ENCODE measurements around the gene PLXNA1.

DNA sequence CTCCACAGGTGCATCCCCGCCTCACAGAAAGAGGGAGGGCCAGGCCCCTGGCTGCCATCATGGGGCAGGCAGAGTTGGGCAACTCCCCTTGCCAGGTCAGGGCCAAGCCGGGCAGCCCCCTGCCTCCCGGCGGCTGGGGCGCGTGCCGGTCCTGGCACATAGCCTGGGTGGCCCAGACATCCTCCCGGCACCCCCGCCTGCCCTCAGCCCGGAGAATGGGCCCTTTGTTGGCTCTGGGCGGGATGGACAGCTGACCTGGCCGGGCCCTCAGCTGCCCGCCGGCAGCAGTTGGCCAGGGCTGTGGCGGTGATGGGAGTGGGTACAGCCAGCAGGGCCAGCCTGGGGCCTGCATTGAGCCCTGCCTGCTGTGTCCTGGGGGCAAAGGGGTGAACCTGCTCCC, 16.5 kb downstream of the PLXNA1 start:
- TF ChIP-seq, protein P1, sequence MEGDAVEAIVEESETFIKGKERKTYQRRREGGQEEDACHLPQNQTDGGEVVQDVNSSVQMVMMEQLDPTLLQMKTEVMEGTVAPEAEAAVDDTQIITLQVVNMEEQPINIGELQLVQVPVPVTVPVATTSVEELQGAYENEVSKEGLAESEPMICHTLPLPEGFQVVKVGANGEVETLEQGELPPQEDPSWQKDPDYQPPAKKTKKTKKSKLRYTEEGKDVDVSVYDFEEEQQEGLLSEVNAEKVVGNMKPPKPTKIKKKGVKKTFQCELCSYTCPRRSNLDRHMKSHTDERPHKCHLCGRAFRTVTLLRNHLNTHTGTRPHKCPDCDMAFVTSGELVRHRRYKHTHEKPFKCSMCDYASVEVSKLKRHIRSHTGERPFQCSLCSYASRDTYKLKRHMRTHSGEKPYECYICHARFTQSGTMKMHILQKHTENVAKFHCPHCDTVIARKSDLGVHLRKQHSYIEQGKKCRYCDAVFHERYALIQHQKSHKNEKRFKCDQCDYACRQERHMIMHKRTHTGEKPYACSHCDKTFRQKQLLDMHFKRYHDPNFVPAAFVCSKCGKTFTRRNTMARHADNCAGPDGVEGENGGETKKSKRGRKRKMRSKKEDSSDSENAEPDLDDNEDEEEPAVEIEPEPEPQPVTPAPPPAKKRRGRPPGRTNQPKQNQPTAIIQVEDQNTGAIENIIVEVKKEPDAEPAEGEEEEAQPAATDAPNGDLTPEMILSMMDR (IDR thresholded peaks at IDR 0.05), result no peak
- TF ChIP-seq EZH2 (IDR thresholded peaks at IDR 0.05), result no peak
- no peak for TF ChIP-seq EZH2phosphoT487 (IDR thresholded peaks at IDR 0.05)

All from neural progenitor cell (in vitro differentiated cells).